AG09319 (cell line): ENCODE results near the gene FARSB.

Source experiments
- DNase-seq: peaks from one replicate; pipeline ENCODE4 v3.0.0-alpha.2; 2010; ENCODE audit warnings: low read depth; ENCODE audit errors: extremely low read depth
- CTCF ChIP-seq: IDR thresholded peaks from 2 replicates; pipeline ENCODE4 v1.5.1; 2011; ENCODE audit warnings: low read depth, mild to moderate bottlenecking, inconsistent platforms, low read length, moderate library complexity

FARSB gene

GRCh38 chr2:222606306-222606705 lies 49.6 kb downstream of the FARSB start:
- DNase-seq, result no peak
- TF ChIP-seq CTCF, result no peak

GRCh38 chr2:222604749-222605515 lies 51.0 kb downstream of the FARSB start:
- DNase-seq, result no peak
- no peak for TF ChIP-seq CTCF

GRCh38 chr2:222603501-222603900 lies 52.4 kb downstream of the FARSB start:
- no peak for DNase-seq
- TF ChIP-seq CTCF, result no peak

GRCh38 chr2:222598611-222599010 lies 57.3 kb downstream of the FARSB start:
- TF ChIP-seq CTCF, result no peak
- no peak for DNase-seq

- no peak for TF ChIP-seq CTCF
- no peak for DNase-seq
These were observed 60.3 kb downstream of the FARSB start for GRCh38 chr2:222595581-222595980.

GRCh38 chr2:222594679-222595078 lies 61.2 kb downstream of the FARSB start:
- TF ChIP-seq CTCF, result no peak
- DNase-seq, result no peak

GRCh38 chr2:222592176-222592575 lies 63.7 kb downstream of the FARSB start:
- TF ChIP-seq CTCF, result no peak
- DNase-seq, result no peak
